K562 (cell line): Measurements from ENCODE around the gene BBS1. TPM values are rescaled to one million over a fixed set of nuclear protein-coding genes. Genes with fewer than 3 reads are reported as not detected.

Experiments
- ATAC-seq: fragments of 200-7000 bp; cut with Tn5 transposase; 3 replicates; pipeline ENCODE4 v1.9.1; 2020; ENCODE audit warnings: moderate library complexity
- BruUV-seq: library from RNA; stranded (reverse); fragments of 400-500 nt; replicated peaks from 2 replicates; lab custom pipeline; 2021; lab: Mats Ljungman, UMichigan
- CTCF ChIA-PET: fragments of 300-600 bp; formaldehyde crosslinking; extraction: SDS; loops from one replicate; lab custom pipeline; 2021; ENCODE audit warnings: low intra/inter-chr PET ratio; lab: Yijun Ruan, JAX
- POLR2A ChIA-PET: fragments of 300-600, 350-650 bp; sonication (Branson Sonifier 250); formaldehyde crosslinking; extraction: SDS; loops from one replicate; lab custom pipeline; 2021; ENCODE audit warnings: antibody characterized with exemption, inconsistent platforms; lab: Yijun Ruan, JAX
- DNase-seq, 4 experiments: peaks; one replicate each; pipeline versions ENCODE4 v3.0.0 to v3.0.0-alpha.2; 2011 to 2018; ENCODE audit warnings: low spot score in 3 of 4, mixed read lengths in 3 of 4; ENCODE audit errors: extremely low read depth in 1 of 4
- FAIRE-seq: peaks from 2 replicates; lab custom pipeline; 2011; peaks lifted over from hg19 to GRCh38; lab: Jason Lieb, UNC
- H2AFZ ChIP-seq: 2 replicates; pipeline ENCODE4 v1.6.0; 2011; ENCODE audit warnings: low read depth, low read length, control low read depth, inconsistent platforms
- H3K27ac ChIP-seq: fragments of 200-600 bp; 3 replicates; pipeline ENCODE4 v1.8.0; 2011; ENCODE audit warnings: low read depth, mild to moderate bottlenecking, control low read depth, inconsistent platforms, low read length, moderate library complexity, mixed read lengths; ENCODE audit errors: extremely low read depth
- H3K27me3 ChIP-seq, 2 experiments: fragments of 300-600 bp in 1 of 2; 2 replicates in 1 of 2; 3 replicates in 1 of 2; pipeline versions ENCODE4 v1.6.0 to v1.8.0; 2011; ENCODE audit warnings: inconsistent platforms in 2 of 2, low read length in 2 of 2, mild to moderate bottlenecking in 1 of 2, mixed read lengths in 1 of 2, moderate library complexity in 1 of 2; ENCODE audit not compliant: control insufficient read depth in 2 of 2, insufficient read depth in 2 of 2
- H3K36me3 ChIP-seq: fragments of 300-600 bp; 3 replicates; pipeline ENCODE4 v1.8.0; 2011; ENCODE audit warnings: mild to moderate bottlenecking, low read length, inconsistent platforms; ENCODE audit not compliant: control insufficient read depth, insufficient read depth
- H3K4me1 ChIP-seq, 2 experiments: fragments of 200-600 bp in 1 of 2; replicated peaks in 1 of 2; 2 replicates in 1 of 2; 3 replicates in 1 of 2; pipeline versions ENCODE4 v1.5.1 to v1.8.0; 2011; ENCODE audit warnings: inconsistent platforms in 2 of 2, low read length in 2 of 2, mild to moderate bottlenecking in 1 of 2, mixed read lengths in 1 of 2, moderate library complexity in 1 of 2; ENCODE audit not compliant: control insufficient read depth in 2 of 2, insufficient read depth in 2 of 2
- H3K4me2 ChIP-seq: 2 replicates; pipeline ENCODE4 v1.6.1; 2011; ENCODE audit warnings: low read length, control low read depth, inconsistent platforms, mixed read lengths; ENCODE audit not compliant: insufficient read depth
- H3K4me3 ChIP-seq: fragments of 200-600 bp; sonication (generic), shearing (Covaris generic); 2 replicates; pipeline ENCODE4 v1.5.1; 2016; ENCODE audit warnings: control low read depth, inconsistent platforms
- H3K79me2 ChIP-seq: fragments of 200-600 bp; 3 replicates; pipeline ENCODE4 v1.8.0; 2011; ENCODE audit warnings: low read length, inconsistent platforms; ENCODE audit not compliant: control insufficient read depth, insufficient read depth
- H3K9ac ChIP-seq, 2 experiments: 2 replicates each; pipeline versions ENCODE4 v1.6.0 to v1.6.1; 2011; ENCODE audit warnings: low read depth in 2 of 2, low read length in 2 of 2, control low read depth in 1 of 2, inconsistent platforms in 1 of 2, mild to moderate bottlenecking in 1 of 2, mixed read lengths in 1 of 2; ENCODE audit not compliant: insufficient read depth in 1 of 2
- H3K9me1 ChIP-seq: one replicate; pipeline ENCODE4 v1.6.0; 2011; ENCODE audit warnings: inconsistent platforms, mild to moderate bottlenecking, low read length, moderate library complexity; ENCODE audit not compliant: control insufficient read depth, insufficient read depth
- H3K9me3 ChIP-seq: replicated peaks from 2 replicates; pipeline ENCODE4 v1.5.1; 2011; ENCODE audit warnings: low read depth, low read length, inconsistent platforms; ENCODE audit not compliant: control insufficient read depth, insufficient read depth
- H4K20me1 ChIP-seq: replicated peaks from 2 replicates; pipeline ENCODE4 v1.6.1; 2011; ENCODE audit warnings: low read length, inconsistent platforms, mixed read lengths; ENCODE audit not compliant: control insufficient read depth, insufficient read depth
- CHD2 ChIP-seq: IDR thresholded peaks from 2 replicates; pipeline ENCODE4 v1.6.1; 2011; ENCODE audit warnings: low read depth, low read length
- MCM2 ChIP-seq: fragments of 450-650 bp; IDR thresholded peaks from 2 replicates; pipeline ENCODE4 v1.6.1; 2017; ENCODE audit warnings: low read depth, mild to moderate bottlenecking
- PKNOX1 ChIP-seq: fragments of 450-650 bp; IDR thresholded peaks from 2 replicates; pipeline ENCODE4 v1.6.1; 2016
- SMC3 ChIP-seq: conservative IDR thresholded peaks from 2 replicates; pipeline ENCODE4 v1.6.1; 2011; ENCODE audit warnings: low read depth, low read length, improper control_type of control experiment; ENCODE audit not compliant: insufficient read depth
- XRCC5 ChIP-seq: fragments of 200-400 bp; formaldehyde crosslinking; IDR thresholded peaks from 2 replicates; pipeline ENCODE4 v1.6.1; 2017; ENCODE audit warnings: low read depth, mild to moderate bottlenecking, low read length
- ZC3H8 ChIP-seq: fragments of 450-650 bp; IDR thresholded peaks from 2 replicates; pipeline ENCODE4 v1.6.1; 2017
- ZNF507 ChIP-seq: conservative IDR thresholded peaks from 2 replicates; pipeline ENCODE4 v1.6.1; 2017; ENCODE audit warnings: missing genetic modification characterization, missing compliant biosample characterization
- ZNF583 ChIP-seq: fragments of 250-450 bp; sonication (Bioruptor Pico); IDR thresholded peaks from 2 replicates; pipeline ENCODE4 v1.4.0; 2020
- ZNF766 ChIP-seq: fragments of 200-800 bp; sonication (Bioruptor generic); conservative IDR thresholded peaks from 2 replicates; pipeline ENCODE4 v1.6.1; 2016; ENCODE audit warnings: missing genetic modification characterization, missing compliant biosample characterization
- WGBS: fragments of 100-300 bp; shearing (Covaris generic); methylation state at CpG from one replicate; pipeline ENCODE4 v1.1.6; 2016; ENCODE audit warnings: low coverage, mixed read lengths; ENCODE audit not compliant: insufficient coverage; ENCODE audit errors: missing lambda C conversion rate; 5-methylcytosine and 5-hydroxymethylcytosine counted together
- in situ Hi-C: fragments of 300-500 bp; cut with MboI; formaldehyde crosslinking; loops from 4 replicates; pipeline ENCODE4 v1.15.0; 2018; ENCODE audit warnings: inconsistent platforms, mixed read lengths
- intact Hi-C: fragments of 100-400 bp; cut with micrococcal nuclease; formaldehyde crosslinking; loops from 2 replicates; pipeline ENCODE4 v1.14.2; 2022
- polyA plus RNA-seq, 8 experiments: library from polyadenylated mRNA; depleted of rRNA in 4 of 8; stranded (reverse) in 5 of 8; unstranded in 3 of 8; fragments of >200 nt; fragmentation: Nextera tagmentation in 2 of 8; fragmentation: Illumina TruSeq in 1 of 8; extraction: Ambion mirVana in 2 of 8; extraction: Trizol in 1 of 8; gene quantifications; 2 replicates each; pipeline versions ENCODE4 v1.2.1 to v1.2.3, GENCODE V29; 2011 to 2014; ENCODE audit warnings: inconsistent platforms in 1 of 8, missing spikeins in 1 of 8
- total RNA-seq, 7 experiments: library from RNA; depleted of rRNA in 6 of 7; stranded (reverse); fragments of >200 nt in 6 of 7; fragmentation: Illumina TruSeq in 2 of 7; extraction: Trizol in 2 of 7; gene quantifications; 2 replicates each; pipeline versions ENCODE4 v1.2.1 to v1.2.3, GENCODE V29; 2011 to 2021; ENCODE audit warnings: low replicate concordance in 1 of 7
- TF ChIP-seq, protein P1 (sequence below): sonication (generic); formaldehyde crosslinking; IDR thresholded peaks from 2 replicates; pipeline ENCODE4 v1.8.0; 2022; ENCODE audit warnings: mild to moderate bottlenecking, missing genetic modification reagents
- TF ChIP-seq, protein P2 (sequence below): sonication (generic); formaldehyde crosslinking; IDR thresholded peaks from 2 replicates; pipeline ENCODE4 v1.8.0; 2022; ENCODE audit warnings: mild to moderate bottlenecking, missing genetic modification reagents

Gene BBS1
- total and polyA plus RNA-seq, 9 of the 15 experiments (the other 6 are each of a cell fraction or from before 2014, with no cell fraction given) = 9.0 to 19.8 (median 12.1) TPM

- no peak for TF ChIP-seq ZNF507 (tag)
- no peak for TF ChIP-seq SMC3
- no peak for TF ChIP-seq ZNF583 (CRISPR knock-in tag)
- TF ChIP-seq, protein P1, sequence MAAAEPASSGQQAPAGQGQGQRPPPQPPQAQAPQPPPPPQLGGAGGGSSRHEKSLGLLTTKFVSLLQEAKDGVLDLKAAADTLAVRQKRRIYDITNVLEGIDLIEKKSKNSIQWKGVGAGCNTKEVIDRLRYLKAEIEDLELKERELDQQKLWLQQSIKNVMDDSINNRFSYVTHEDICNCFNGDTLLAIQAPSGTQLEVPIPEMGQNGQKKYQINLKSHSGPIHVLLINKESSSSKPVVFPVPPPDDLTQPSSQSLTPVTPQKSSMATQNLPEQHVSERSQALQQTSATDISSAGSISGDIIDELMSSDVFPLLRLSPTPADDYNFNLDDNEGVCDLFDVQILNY (CRISPR knock-in tag) = no peak
- TF ChIP-seq ZNF766 (CRISPR knock-in tag) = no peak
- TF ChIP-seq CHD2 = no peak
Measured at GRCh38 chr11:66497206-66497605, 13.2 kb upstream of the BBS1 start (continued).

DNA sequence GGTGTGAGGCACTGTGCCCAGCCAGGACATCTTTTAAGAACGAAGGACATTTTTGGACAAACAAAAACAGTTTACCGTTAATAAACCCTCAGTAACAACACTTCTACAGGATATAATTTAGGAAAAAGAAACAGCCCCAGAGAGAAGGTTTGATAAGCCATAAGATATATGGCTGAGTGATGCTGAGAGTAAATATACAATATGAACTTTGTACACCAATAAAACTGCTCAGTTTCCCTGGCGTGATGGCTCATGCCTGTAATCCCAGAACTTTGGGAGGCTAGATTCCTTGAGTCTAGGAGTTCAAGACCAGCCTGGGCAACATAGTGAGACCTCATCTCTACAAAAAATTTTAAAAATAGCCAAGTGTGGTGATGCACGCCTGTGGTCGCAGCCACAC is 11.9 kb upstream of the BBS1 start:
- no peak overlapping the region for H3K4me3 ChIP-seq
- peaks cover 0 to 15% of the 10 kb centered on the region in 2 experiments; a peak in 1 of 5 replicates for H3K4me1 ChIP-seq
- WGBS = 90% methylated on average over 5 of the region's 5 CpGs
- POLR2A ChIA-PET = no interaction called here
- H4K20me1 ChIP-seq = 0 out of 2 replicates have a peak, but pooled peaks cover 2% of the 10 kb centered on the region
- no peaks in the 10 kb centered on the region for H3K79me2 ChIP-seq
- H3K27ac ChIP-seq = no peak overlapping the region
- peaks cover 32% of the 10 kb centered on the region; the same call in 2 of the 3 replicates for H3K36me3 ChIP-seq
- intact Hi-C loops = no loop called here
- no peak overlapping the region for H2AFZ ChIP-seq
- TF ChIP-seq ZC3H8 (no peak), PKNOX1 (no peak), MCM2 (no peak), XRCC5 (no peak)
- TF ChIP-seq, protein P2, sequence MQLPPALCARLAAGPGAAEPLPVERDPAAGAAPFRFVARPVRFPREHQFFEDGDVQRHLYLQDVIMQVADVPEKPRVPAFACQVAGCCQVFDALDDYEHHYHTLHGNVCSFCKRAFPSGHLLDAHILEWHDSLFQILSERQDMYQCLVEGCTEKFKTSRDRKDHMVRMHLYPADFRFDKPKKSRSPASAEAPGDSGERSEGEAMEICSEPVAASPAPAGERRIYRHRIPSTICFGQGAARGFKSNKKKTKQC = no peak
- TF ChIP-seq, all 486 proteins: peak for 0
- Histone ChIP-seq H3K27me3 (no peaks in the 10 kb centered on the region), H3K9me1 (no peaks in the 10 kb centered on the region), H3K9ac (no peak overlapping the region), H3K4me2 (no peak overlapping the region), H3K9me3 (no peaks in the 10 kb centered on the region)
- CTCF ChIA-PET = no interaction called here
- FAIRE-seq = no peak
- no TSS peak for BruUV-seq
- in situ Hi-C loops = no loop called here
- ATAC-seq = no peak
- DNase-seq = no peak
